HuH-7.5 (cell line): Measurements from ENCODE around the gene MACROH2A1.

ENCODE experiments used
- DNase-seq: peaks from one replicate; pipeline ENCODE4 v3.0.0; 2011; ENCODE audit warnings: low spot score

MACROH2A1 gene

GRCh38 chr5:135398855-135399793, at the start of gene MACROH2A1:
Gene MACROH2A1, minus strand, starts transcription at chr5:135399231. Its CDS starts 10,138 bp downstream, at chr5:135389093.
- DNase-seq: peak; percentile 67

GRCh38 chr5:135448071-135448739, 49.2 kb upstream of the MACROH2A1 start:
- no peak for DNase-seq

GRCh38 chr5:135447298-135447929, 48.4 kb upstream of the MACROH2A1 start, which contains the start of gene DCANP1:
Gene DCANP1, minus strand, starts transcription at chr5:135447348. Its CDS starts 240 bp downstream, at chr5:135447108.
- no peak for DNase-seq

GRCh38 chr5:135446615-135447014, 47.6 kb upstream of the MACROH2A1 start:
- DNase-seq: no peak

- no peak for DNase-seq
These were observed 47.2 kb upstream of the MACROH2A1 start for GRCh38 chr5:135446206-135446605.

- no peak for DNase-seq
These were observed 46.4 kb upstream of the MACROH2A1 start for GRCh38 chr5:135445306-135445985.

GRCh38 chr5:135444881-135445280, 45.9 kb upstream of the MACROH2A1 start:
- DNase-seq: no peak

GRCh38 chr5:135444360-135444759, 45.3 kb upstream of the MACROH2A1 start:
- DNase-seq: no peak

- no peak for DNase-seq
These were observed 44.3 kb upstream of the MACROH2A1 start for GRCh38 chr5:135443161-135443960.

GRCh38 chr5:135442431-135443160, 43.6 kb upstream of the MACROH2A1 start:
- no peak for DNase-seq

- DNase-seq: no peak
These were observed 42.9 kb upstream of the MACROH2A1 start for GRCh38 chr5:135441919-135442318.

GRCh38 chr5:135441350-135441831, 42.4 kb upstream of the MACROH2A1 start:
- DNase-seq: no peak

GRCh38 chr5:135440916-135441315, 41.9 kb upstream of the MACROH2A1 start:
- no peak for DNase-seq

GRCh38 chr5:135439231-135440205, 40.5 kb upstream of the MACROH2A1 start:
- DNase-seq: no peak

- no peak for DNase-seq
These were observed 39.7 kb upstream of the MACROH2A1 start for GRCh38 chr5:135438636-135439221.

- DNase-seq: no peak
These were observed 38.9 kb upstream of the MACROH2A1 start for GRCh38 chr5:135437796-135438560.

GRCh38 chr5:135437422-135437795, 38.4 kb upstream of the MACROH2A1 start:
- no peak for DNase-seq

GRCh38 chr5:135436951-135437418, 38.0 kb upstream of the MACROH2A1 start:
- no peak for DNase-seq
